GM12891 (cell line): ENCODE results near the gene ACSF3.

Experiments used
- POLR2A ChIP-seq: IDR thresholded peaks from 2 replicates; pipeline ENCODE4 v1.6.1; 2011; ENCODE audit warnings: low read depth, low read length, control low read depth
- SPI1 ChIP-seq: IDR thresholded peaks from 2 replicates; pipeline ENCODE4 v1.6.1; 2011; ENCODE audit warnings: low read depth, low read length, control low read depth
- TAF1 ChIP-seq: IDR thresholded peaks from 2 replicates; pipeline ENCODE4 v1.6.1; 2011; ENCODE audit warnings: low read depth, low read length, control low read depth

GRCh38 chr16:89195521-89196171 lies 102.0 kb downstream of the ACSF3 start:
- no peak for TF ChIP-seq POLR2A
- no peak for TF ChIP-seq TAF1
- TF ChIP-seq SPI1, result no peak
